ENCODE measurements around the gene BASP1. TPM values are rescaled to one million over a fixed set of nuclear protein-coding genes. Genes with fewer than 3 reads are reported as not detected.
"Not testable (repeated sequence)": the region's sequence is repeated elsewhere in the genome, so short reads cannot be mapped to it uniquely, and the experiment has no call there.

The BASP1 gene
- polyA plus RNA-seq, 12 donors: 19.1 to 396 (median 35.4) TPM

DNA sequence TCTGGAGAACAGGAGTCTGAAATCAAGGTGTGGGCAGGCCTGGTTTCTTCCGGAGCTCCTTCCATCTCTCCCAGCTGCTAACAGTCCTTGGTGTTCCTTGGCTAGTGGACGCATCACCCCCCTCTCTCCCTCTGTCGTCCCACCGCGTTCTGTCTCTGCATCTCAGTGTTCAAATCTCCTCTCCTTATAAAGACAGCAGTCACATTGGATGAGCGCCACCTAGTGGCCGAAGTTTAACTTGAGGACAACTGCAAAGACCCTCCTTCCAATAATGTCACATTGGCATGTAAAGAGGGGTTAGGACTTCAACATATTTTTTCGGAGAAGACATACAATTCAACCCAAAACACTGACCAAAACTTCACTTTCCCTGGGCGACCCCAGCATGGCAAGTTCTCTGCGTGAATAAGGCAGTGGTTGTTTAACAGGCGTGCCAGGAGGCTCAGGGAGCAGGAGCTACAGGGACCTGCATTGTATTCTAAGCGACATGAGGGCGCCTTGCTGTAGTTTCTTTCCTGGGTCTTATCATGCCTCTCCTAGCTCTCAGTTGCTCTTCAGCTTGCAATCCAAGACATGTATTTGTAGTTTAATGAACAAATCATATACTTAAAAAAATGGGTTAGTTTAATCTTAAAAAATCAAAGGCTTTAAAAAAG, 27.9 kb upstream of the BASP1 start:
- DNase-seq: peak; percentile 72

DNA sequence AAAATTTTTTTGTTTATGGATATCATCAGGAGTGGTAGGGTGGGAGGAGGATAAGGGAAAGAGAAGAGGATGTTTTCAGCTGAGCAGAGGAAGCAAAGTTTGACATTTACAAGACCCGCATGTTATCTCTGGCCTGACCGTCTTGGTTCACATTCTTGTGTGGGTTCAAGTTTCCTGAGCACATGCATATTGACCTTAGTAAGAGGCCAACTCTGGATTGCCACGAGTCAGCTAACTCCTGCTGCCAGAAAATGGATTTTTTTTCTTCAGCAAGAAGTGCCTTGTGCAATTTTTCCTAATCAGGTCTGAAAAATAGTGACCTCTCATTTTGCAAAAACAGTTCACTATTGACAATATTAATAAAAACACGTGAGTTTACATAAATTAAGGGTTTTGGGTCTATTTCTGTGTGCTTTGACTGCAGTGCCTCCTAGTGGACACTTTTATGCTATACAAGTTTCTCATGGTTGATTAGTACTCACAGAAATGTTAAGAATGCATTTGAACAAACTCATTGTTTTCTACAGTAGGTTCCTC, 27.1 kb upstream of the BASP1 start:
- peak; percentile 71 for DNase-seq

DNA sequence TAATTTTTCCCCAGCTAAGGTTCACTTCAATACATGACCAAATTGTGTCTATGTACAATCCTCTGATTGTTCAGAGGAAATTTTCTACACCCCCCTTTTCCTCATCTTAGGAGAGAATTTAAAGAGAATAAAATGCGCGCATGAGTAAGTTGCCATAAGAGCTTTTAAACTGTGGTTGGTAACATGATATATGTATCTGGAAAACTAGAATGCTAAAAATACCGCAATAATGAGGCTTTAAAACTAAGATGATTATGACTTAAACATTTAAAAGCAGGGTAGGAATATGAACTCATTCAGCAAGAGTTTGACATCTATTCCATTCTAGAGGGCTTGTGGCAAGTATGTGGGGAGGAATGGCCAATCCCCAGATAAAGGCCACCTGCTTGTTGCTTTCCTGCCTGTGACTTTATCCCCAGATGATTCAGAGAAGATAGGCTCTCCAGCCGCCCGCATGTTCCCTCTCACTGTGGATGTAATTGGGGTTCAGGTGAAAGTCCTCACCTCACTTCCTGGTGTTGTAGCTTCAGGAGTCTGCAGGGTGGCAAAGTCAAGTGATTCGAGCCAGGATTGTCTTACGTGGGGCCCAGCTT, 26.5 kb upstream of the BASP1 start:
- no peak for DNase-seq

DNA sequence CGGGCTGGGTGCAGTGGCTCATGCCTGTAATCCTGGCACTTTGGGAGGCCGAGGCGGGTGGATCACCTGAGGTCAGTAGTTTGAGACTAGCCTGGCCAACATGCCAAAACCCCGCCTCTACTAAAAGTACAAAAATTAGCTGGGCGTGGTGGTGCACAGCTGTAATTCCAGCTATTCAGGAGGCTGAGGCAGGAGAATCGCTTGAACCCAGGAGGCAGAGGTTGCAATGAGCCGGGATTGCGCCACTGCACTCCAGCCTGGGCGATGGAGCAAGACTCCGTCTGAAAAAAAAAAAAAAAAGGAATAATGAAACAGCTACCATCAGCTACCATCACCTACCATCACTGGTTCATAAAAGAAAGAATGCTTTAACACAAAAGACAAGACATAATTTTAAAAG, 25.9 kb upstream of the BASP1 start:
- not testable (repeated sequence) for DNase-seq

DNA sequence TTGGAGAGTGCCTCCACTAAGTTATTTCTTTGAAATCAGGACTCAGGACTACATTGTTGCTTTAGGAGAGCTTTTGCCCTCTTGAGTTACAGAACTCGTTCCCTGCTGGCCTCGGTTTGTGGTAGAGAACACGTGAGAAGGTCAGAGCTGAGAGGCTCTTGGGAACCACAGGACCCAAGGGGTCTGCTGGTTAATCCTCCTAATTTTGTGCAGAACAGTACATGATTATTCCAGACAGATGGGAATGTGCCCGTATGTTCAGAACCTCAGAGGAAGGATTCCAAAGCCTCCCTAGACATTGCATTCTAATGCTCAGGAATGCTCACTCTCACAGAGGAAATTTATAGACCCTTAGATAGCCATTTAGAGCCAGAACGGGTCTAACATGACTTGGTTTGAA, 25.2 kb upstream of the BASP1 start:
- DNase-seq: no peak

DNA sequence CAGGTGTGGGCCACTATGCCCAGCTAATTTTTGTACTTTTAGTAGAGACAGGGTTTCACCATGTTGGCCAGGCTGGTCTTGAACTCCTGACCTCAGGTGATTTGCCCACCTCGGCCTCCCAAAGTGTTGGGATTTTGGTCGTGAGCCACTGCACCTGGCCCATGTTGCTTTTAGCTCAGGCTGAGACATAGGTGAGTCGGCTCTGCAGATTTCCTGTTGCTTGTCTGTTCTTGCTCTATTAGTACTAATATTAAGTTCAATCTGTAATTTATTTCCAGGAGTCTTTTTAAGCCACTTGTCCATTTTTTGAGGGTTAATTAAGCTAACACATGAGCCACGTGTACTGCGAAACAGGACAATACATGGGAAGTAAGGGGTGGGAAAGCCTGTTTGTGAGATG, 21.4 kb upstream of the BASP1 start:
- DNase-seq: no peak

DNA sequence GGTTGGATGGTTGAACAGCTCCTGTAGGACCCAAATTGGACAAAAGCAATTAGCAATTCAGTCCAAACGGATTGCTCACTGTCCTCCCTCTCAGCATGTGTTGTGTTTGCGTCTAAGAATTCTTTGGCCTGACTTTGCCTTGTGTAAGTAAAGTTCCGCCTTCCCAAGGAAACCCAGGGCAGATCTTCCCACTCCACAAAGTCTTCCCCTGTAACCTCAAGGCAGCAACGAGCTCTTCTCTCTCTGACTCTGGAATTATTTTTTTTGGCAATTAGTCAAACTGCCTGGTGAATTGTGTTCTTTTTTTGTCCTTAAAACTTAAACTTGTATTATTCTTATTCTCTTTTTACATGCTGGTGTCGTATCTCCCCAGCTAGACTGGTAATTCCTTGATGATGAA, 20.7 kb upstream of the BASP1 start:
- DNase-seq: no peak

DNA sequence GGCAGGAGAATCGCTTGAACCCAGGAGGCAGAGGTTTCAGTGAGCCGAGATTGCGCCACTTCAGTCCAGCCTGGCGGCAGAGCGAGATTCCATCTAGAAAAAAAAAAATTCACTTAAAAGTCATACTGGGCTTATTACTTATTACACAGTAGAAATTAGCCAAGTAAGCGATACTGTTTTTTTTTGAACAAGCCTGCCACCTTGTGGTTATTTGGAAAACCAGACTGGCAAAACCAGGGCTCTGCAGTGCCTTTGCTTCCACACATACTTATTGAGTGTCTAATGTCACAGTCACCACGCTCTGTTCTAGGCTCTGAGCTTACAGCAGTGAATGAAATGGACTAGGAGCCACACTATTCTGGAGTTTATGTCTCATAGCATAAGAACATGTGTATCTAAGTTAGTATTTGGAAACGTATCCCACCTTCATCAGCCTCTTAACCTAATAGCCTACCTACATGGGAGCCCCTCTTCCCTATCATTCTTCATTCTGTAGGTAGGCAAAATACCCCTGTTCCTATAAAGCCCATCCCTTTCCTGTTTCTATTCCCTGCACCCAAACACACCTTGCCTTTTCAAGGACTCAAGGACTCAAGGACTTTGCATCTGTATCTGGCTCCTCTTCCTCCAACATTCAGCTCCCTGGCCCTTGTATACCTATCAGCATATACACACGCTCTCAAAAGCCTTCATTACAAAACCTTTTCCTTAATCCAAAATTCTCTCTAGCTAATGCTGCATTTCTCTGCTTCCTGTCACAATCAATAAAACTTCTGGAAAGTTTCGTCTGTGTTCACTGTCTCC, 13.9 kb upstream of the BASP1 start:
- peak; percentile 74 for DNase-seq

DNA sequence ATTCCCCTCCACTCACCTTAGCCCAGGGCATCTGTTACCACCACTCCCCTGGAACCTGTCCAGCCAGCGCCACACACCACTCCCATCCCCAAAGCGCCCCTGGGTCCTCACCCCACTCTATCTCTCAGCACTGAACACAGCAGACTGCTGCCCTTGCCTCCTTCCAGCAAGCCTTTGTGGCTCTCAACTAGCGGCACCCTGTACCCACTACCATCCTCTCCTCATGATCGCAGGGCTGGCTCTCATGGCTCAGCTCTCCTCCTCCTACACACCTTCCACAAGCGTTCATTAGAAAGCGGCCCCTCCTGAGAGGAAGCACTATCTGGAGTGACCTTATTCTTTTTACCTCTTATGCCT, 13.3 kb upstream of the BASP1 start:
- no peak for DNase-seq

DNA sequence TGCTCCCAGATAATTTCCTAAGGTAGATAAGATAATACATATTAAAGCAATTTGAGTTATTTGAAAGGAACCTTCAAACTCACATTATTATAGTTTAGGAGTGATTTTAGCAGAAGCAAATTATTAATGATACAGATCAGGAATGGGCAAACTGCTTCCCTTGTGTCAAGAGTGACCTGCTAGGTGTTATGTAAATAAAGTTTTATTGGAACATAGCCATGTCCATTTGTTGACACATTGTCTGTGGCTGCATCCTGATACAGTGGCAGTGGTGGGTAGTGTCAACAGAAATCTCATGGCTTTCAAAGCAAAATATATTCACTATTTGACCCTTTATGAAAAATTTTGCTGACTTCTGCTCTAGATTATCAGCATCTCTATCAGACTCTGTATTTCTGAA, 11.4 kb upstream of the BASP1 start:
- no peak for DNase-seq

DNA sequence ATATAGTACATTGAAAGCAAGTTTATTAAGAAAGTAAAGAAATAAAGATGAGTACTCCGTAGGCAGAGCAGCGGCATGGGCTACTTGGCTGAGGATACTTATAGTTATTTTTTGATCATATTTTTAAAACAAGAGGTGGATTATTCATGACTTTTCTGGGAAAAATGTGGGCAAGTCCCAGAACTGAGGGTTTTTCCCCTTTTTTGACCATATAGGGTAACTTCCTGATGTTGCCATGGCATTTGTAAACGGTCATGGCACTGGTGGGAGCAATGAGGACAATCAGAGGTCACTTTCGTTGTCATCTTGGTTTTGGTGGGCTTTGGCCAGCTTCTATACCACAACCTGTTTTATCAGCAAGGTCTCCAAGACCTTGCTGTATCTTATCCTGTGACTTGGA, 5.2 kb upstream of the BASP1 start:
- DNase-seq: no peak

DNA sequence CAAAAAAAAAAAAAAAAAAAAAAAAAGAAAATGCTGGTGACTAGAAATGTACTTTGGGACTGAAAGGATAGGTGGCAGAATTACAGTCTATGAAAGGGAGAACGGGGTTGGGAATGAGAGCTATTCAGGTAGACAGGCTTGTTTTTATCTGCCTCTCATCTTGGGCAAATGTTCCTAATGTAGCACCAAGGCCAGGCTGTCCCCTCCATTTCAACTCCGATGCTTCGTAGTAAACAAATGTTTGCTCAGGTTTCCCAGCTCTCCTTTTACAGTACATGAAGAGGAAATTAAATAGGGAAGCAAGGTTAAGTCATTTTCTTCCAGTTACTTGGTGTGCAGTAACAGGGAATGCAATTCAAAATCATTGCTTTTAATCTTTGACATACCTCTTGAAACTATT, 4.4 kb upstream of the BASP1 start:
- no peak for DNase-seq

DNA sequence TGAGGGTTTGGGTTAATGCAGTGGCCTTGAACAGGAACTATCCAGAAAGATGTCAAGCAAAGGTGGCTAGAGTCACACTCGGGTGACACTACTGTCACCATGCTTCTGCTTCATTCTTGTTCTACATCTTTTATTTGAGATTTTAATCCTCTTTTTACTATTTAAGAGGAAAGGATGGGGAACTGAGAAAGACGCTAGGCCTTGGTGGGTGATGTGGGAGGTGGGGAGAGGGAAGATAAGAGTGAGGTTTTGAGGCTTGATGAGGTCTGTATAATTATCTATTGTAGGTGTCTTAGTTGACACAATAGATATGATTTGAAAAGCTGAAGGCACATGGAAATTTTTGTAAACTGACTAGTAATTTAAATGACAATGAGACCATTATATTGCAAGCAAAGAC, 3.5 kb upstream of the BASP1 start:
- no peak for DNase-seq

DNA sequence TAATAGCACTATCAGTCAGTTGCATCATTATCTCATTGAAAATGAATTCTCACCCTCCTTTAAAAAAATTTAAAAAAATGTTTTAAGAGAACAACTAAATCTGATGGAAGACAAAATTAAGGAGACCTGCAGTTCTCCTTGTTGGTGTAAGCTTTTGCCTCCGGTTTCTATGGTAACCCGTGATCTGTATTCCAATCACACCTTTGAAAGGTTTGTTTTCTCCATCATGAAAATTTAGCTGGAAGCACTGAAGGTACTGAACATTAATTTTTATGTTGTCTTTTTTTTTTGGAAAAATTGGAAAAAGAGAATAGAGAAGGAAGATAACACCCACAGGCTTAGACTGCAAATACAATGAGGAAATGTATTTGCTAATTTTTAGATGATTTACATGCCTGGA, 2.5 kb upstream of the BASP1 start:
- DNase-seq: no peak

DNA sequence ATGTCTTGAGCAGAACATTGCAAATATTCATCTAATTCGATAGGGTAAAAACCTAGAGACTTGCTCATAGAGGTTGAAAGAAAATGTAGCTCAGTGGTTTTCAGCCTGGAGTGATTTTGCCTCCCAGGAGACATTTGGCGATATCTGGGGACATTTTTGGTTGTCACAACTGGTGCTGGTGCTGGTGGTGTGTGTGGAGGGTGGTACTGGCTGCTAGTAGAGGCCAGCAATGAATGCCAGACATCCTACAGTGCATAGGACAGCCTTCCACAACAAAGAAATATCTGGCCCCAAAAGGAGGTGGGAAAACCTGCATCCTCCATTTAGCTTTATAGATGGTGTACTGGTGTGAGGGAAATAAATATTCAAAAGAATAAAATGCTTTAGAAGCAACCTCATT, 2.1 kb upstream of the BASP1 start:
- DNase-seq: no peak

DNA sequence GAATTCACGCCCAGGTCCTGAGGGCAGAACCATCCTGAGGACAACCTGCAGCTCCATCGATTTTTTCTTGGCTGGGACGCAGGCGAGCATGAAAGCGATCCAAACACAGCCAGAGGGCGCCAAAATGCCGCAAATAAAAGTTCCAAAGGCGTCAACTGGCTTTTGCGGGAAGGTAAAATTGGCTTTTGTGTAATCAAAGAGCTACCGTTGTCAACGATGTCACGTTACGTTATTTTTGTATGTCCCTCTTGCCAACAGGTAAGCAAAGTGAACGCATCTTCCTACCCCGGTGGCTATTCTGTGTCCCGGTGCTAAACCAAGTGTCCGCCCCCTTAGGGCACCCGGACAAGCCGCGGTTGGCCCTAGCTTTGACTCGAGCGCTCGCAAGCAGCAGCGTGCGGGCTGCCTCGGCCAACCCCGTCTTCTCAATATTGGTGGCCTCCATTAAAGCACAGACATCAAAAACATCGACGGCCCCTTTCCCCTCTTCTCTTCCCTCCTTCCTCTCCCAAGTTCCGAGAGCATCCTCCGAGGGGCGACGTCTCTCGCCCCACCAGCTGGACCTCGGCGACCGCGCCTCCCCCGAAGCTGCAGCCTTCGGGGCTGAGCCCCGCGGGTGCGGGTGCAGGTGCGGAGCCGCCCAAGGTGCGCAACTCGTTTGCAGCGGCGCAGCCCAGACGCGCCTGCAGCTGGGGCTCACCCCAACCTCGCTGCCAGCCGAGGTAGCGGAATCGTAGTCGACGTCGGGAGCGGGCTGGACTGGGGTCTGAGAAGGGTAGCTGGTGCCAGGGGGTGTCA, 1.1 kb upstream of the BASP1 start:
- peak; percentile 91 for DNase-seq

DNA sequence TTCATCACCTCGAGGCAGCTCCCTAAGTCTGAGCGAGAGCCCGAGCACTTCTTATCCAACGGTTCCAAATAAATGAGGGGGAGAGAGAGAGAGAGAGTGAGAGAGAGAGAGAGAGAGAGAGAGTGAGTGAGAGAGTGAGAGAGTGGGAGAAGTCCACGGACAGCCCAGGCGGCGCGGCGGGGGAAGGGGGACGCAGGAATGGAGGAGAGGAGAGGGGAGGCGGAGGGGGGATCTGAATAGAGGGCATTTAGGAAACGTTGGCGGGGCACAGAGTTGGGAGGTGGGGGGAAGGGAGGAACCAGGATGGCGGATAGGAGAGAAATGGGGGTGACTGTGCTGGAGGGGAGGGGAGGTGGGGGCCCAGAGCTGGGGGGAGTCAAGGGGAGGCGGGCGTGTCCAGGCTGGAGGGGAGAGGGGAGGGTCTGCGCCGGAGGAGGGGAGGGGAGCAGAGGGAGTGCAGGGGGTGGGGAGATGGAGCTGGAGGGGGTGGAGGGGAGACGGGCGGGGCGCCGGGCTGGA, 398 bp upstream of the BASP1 start:
- DNase-seq: peak; percentile 80

DNA sequence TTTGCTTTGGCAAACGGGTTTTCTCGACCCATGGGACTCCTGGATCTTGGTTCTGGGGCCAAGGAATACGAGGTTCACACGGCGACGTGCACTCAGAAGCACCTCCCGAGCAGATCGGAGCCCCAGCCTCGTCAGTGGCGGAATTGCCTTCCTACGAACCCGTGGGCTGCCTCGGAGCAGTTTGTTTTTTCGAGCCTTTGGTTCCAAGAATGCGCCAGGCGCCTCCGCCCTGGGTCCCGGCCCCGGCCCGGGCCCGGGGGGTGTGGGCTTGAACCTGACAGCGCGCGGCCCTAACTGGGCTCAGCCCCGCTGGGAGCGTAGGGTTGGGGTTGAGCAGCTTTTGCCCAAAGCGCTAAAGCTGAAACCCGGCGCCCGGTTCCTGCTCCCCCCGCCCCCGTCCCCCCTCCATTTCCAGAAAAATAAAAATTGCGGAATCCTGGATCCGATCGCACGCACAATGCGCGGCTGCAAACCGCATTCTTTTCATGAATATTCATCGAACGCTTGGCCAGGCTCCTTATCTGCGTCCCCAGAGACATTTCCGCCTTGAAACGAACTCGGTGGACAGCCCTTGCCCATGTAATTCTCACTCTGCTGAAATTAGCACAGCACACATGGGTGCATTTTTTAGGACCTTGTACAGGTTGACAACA, 1.0 kb downstream of the BASP1 start:
- no peak for DNase-seq

DNA sequence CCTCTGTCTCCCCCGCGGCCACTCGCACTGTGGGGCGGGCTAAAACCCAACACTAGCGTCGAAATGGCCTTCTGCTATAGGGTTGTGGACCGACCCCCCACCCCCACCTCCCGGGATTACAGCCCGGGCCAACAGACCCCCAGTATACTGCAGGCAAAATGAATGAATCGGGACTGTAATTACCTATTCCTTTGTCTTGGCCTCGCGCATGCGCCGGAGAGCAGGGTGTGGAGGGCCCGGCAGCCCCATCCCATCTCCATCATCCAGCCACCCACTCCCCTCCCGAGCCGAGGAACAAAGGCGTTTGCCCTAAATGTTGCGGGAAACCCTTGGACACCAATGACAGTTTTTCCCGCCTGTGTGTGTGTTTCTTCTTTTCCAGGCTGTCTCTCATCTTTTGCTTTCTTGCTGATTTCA, 1.6 kb downstream of the BASP1 start:
- no peak for DNase-seq

DNA sequence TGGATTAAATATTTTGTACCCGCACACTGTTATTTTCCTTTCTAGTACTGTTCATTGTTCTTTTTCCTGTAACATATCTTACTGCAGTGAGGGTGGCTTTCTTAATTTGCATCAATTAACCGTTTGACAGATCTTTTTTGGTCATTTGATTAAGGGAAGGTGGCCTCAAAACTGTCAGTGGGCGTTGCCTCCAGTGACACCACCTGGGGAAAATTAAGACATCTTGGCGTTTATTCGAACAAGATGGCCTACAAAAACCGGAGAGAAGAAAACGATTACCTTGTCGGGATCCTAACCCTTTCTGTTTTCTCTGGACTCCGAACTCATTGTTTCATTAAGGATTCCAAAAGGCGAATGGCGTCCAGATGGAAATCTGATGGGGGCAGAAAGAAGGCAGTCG, 2.0 kb downstream of the BASP1 start:
- no peak for DNase-seq

DNA sequence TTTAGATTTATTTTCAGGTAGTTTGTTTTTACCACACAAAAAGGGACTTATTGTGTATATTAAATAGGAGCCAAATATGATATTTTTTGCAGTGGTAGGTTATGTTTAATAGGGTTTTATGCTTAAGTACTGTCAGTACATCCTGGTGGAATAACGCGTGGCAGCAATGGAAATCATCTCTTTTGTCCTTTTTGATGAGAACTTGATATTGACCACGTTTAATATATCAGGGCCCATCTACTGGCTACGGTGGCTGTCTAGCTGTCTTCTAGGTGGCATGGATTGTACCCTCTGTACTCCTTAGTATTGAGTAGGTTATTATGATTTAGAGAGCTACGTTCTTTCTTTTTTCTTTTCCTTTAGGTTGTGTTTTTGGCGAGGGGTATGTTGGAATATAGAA, 2.6 kb downstream of the BASP1 start:
- no peak for DNase-seq

DNA sequence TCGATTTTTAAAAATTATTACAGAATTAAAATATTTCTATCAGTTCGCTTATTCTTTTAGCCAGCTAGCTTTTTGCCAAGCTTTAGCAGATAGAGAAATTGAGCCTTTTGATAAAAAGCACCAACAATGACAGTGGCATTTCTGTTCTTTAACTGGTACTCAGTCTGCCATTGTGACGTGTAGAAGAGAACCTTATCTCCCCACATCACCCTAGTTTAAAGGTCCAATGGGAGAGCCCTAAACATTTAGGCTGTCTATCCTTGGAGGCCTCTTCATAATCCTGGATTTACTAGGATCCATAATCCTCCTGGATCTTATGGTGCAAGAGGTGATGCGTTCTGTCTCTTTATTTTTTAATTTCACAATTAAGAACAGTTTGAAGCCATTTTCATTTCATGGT, 3.0 kb downstream of the BASP1 start:
- no peak for DNase-seq

Data from muscle of arm (tissue), 12 donors.